K562 (cell line): ENCODE results near the gene DHX58. TPM values are rescaled to one million over a fixed set of nuclear protein-coding genes. Genes with fewer than 3 reads are reported as not detected.

Experiments
- CBFB ChIP-seq: sonication (generic); formaldehyde crosslinking; IDR thresholded peaks from 2 replicates; pipeline ENCODE4 v1.4.0; 2020; ENCODE audit warnings: mild to moderate bottlenecking, missing genetic modification reagents
- CEBPG ChIP-seq, 3 experiments: fragments of 200-800 bp in 1 of 3; sonication (Bioruptor generic) in 1 of 3; sonication (generic) in 1 of 3; formaldehyde crosslinking in 1 of 3; IDR thresholded peaks in 2 of 3; conservative IDR thresholded peaks in 1 of 3; 2 replicates each; pipeline versions ENCODE4 v1.6.1 to v1.8.0; 2016 to 2022; ENCODE audit warnings: missing compliant biosample characterization in 2 of 3, missing genetic modification characterization in 2 of 3, mild to moderate bottlenecking in 1 of 3, missing genetic modification reagents in 1 of 3
- COPS2 ChIP-seq: fragments of 450-650 bp; conservative IDR thresholded peaks from 2 replicates; pipeline ENCODE4 v1.6.1; 2016; ENCODE audit warnings: mild to moderate bottlenecking, moderate library complexity
- ELF1 ChIP-seq: fragments of 200-800 bp; sonication (Bioruptor generic); IDR thresholded peaks from 2 replicates; pipeline ENCODE4 v1.6.1; 2016; ENCODE audit warnings: missing genetic modification characterization, missing compliant biosample characterization
- IFI16 ChIP-seq: fragments of 250-450 bp; sonication (Bioruptor Pico); IDR thresholded peaks from 2 replicates; pipeline ENCODE4 v2.1.2; 2022; ENCODE audit warnings: mild to moderate bottlenecking, inconsistent platforms
- REST ChIP-seq, 2 experiments: fragments of 450-650 bp; formaldehyde crosslinking in 1 of 2; IDR thresholded peaks; 2 replicates each; pipeline versions ENCODE4 v1.4.0 to v1.6.1; 2014 to 2020; ENCODE audit warnings: mild to moderate bottlenecking in 2 of 2, borderline replicate concordance in 1 of 2, low read depth in 1 of 2
- ZNF830 ChIP-seq: fragments of 250-450 bp; sonication (Bioruptor Pico); IDR thresholded peaks from 2 replicates; pipeline ENCODE4 v1.5.0; 2021; ENCODE audit warnings: mild to moderate bottlenecking
- polyA plus RNA-seq, 8 experiments: library from polyadenylated mRNA; depleted of rRNA in 4 of 8; stranded (reverse) in 5 of 8; unstranded in 3 of 8; fragments of >200 nt; fragmentation: Nextera tagmentation in 2 of 8; fragmentation: Illumina TruSeq in 1 of 8; extraction: Ambion mirVana in 2 of 8; extraction: Trizol in 1 of 8; gene quantifications; 2 replicates each; pipeline versions ENCODE4 v1.2.1 to v1.2.3, GENCODE V29; 2011 to 2014; ENCODE audit warnings: inconsistent platforms in 1 of 8, missing spikeins in 1 of 8
- total RNA-seq, 7 experiments: library from RNA; depleted of rRNA in 6 of 7; stranded (reverse); fragments of >200 nt in 6 of 7; fragmentation: Illumina TruSeq in 2 of 7; extraction: Trizol in 2 of 7; gene quantifications; 2 replicates each; pipeline versions ENCODE4 v1.2.1 to v1.2.3, GENCODE V29; 2011 to 2021; ENCODE audit warnings: low replicate concordance in 1 of 7
- TF ChIP-seq, protein P1 (sequence below): fragments of 450-650 bp; IDR thresholded peaks from 2 replicates; pipeline ENCODE4 v1.6.1; 2014; ENCODE audit warnings: low read depth, mild to moderate bottlenecking, moderate library complexity, borderline replicate concordance
- TF ChIP-seq, protein P2 (sequence below): sonication (generic); formaldehyde crosslinking; IDR thresholded peaks from 2 replicates; pipeline ENCODE4 v1.8.1; 2023; ENCODE audit warnings: missing genetic modification reagents, mild to moderate bottlenecking, borderline replicate concordance
- TF ChIP-seq, protein P3 (sequence below): fragments of 250-450 bp; sonication (Bioruptor Pico); IDR thresholded peaks from 2 replicates; pipeline ENCODE4 v1.8.0; 2021; ENCODE audit warnings: borderline replicate concordance, mild to moderate bottlenecking, moderate library complexity; ENCODE audit not compliant: poor library complexity, severe bottlenecking

The DHX58 gene
- total and polyA plus RNA-seq, 9 of the 15 experiments (the other 6 are each of a cell fraction or from before 2014, with no cell fraction given) = 0.15 to 3.0 (median 1.4) TPM

GRCh38 chr17:42098730-42099399 is 13.6 kb downstream of the DHX58 start (continued):
- TF ChIP-seq REST (IDR thresholded peaks at IDR 0.05; ENCODE audit: borderline replicate concordance) = peak; percentile 15; the same call in 1 of the 2 replicates
- TF ChIP-seq REST (CRISPR knock-in tag; IDR thresholded peaks at IDR 0.05; ENCODE audit: low read depth) = no peak
- TF ChIP-seq ZNF830 = no peak
- TF ChIP-seq ELF1 (tag) = no peak
- TF ChIP-seq, protein P1, sequence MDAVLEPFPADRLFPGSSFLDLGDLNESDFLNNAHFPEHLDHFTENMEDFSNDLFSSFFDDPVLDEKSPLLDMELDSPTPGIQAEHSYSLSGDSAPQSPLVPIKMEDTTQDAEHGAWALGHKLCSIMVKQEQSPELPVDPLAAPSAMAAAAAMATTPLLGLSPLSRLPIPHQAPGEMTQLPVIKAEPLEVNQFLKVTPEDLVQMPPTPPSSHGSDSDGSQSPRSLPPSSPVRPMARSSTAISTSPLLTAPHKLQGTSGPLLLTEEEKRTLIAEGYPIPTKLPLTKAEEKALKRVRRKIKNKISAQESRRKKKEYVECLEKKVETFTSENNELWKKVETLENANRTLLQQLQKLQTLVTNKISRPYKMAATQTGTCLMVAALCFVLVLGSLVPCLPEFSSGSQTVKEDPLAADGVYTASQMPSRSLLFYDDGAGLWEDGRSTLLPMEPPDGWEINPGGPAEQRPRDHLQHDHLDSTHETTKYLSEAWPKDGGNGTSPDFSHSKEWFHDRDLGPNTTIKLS = no peak
- TF ChIP-seq, protein P2, sequence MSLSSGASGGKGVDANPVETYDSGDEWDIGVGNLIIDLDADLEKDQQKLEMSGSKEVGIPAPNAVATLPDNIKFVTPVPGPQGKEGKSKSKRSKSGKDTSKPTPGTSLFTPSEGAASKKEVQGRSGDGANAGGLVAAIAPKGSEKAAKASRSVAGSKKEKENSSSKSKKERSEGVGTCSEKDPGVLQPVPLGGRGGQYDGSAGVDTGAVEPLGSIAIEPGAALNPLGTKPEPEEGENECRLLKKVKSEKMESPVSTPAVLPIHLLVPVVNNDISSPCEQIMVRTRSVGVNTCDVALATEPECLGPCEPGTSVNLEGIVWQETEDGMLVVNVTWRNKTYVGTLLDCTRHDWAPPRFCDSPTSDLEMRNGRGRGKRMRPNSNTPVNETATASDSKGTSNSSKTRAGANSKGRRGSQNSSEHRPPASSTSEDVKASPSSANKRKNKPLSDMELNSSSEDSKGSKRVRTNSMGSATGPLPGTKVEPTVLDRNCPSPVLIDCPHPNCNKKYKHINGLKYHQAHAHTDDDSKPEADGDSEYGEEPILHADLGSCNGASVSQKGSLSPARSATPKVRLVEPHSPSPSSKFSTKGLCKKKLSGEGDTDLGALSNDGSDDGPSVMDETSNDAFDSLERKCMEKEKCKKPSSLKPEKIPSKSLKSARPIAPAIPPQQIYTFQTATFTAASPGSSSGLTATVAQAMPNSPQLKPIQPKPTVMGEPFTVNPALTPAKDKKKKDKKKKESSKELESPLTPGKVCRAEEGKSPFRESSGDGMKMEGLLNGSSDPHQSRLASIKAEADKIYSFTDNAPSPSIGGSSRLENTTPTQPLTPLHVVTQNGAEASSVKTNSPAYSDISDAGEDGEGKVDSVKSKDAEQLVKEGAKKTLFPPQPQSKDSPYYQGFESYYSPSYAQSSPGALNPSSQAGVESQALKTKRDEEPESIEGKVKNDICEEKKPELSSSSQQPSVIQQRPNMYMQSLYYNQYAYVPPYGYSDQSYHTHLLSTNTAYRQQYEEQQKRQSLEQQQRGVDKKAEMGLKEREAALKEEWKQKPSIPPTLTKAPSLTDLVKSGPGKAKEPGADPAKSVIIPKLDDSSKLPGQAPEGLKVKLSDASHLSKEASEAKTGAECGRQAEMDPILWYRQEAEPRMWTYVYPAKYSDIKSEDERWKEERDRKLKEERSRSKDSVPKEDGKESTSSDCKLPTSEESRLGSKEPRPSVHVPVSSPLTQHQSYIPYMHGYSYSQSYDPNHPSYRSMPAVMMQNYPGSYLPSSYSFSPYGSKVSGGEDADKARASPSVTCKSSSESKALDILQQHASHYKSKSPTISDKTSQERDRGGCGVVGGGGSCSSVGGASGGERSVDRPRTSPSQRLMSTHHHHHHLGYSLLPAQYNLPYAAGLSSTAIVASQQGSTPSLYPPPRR (CRISPR knock-in tag) = no peak
- TF ChIP-seq CEBPG (CRISPR knock-in tag; IDR thresholded peaks at IDR 0.05) = no peak
- TF ChIP-seq CEBPG (tag; conservative IDR thresholded peaks at IDR 0.05 in 1 of 2, IDR thresholded peaks at IDR 0.05 in 1 of 2) = no peak
- TF ChIP-seq COPS2 = no peak
- TF ChIP-seq CBFB (CRISPR knock-in tag) = no peak
- TF ChIP-seq, protein P3, sequence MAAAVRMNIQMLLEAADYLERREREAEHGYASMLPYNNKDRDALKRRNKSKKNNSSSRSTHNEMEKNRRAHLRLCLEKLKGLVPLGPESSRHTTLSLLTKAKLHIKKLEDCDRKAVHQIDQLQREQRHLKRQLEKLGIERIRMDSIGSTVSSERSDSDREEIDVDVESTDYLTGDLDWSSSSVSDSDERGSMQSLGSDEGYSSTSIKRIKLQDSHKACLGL = no peak
- TF ChIP-seq IFI16 (CRISPR knock-in tag) = no peak
